GM18868 (cell line): ENCODE measurements around the gene DUSP28.

Experiments
- ATAC-seq: cut with Tn5 transposase; IDR thresholded peaks from one replicate; pipeline ENCODE4 v1.9.1; 2021; ENCODE audit warnings: mild to moderate bottlenecking, moderate library complexity; ENCODE audit not compliant: unreplicated experiment

The DUSP28 gene

GRCh38 chr2:240596491-240596931 is 36.4 kb downstream of the DUSP28 start:
- no peak for ATAC-seq

DNA sequence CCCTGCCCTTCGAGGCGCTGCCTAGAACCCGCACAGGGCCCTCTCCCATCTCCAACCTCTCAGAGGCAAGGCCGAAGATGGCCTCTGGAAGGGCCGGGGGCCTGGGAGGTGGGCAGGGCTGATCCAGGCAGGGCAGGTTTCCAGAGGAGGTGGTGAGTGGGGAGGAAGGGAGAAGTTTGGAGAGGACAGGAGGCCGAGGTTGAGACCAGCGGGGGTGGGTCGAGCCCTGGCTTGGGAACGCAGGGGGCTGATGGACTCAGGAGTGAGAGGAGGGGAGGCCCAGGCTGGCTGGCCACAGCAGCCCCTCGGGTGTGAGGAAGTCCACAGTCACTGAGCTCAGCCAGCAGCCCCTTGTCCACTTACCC is 36.9 kb downstream of the DUSP28 start:
- no peak for ATAC-seq

- no peak for ATAC-seq
Observed at GRCh38 chr2:240597419-240598181, 37.4 kb downstream of the DUSP28 start.

DNA sequence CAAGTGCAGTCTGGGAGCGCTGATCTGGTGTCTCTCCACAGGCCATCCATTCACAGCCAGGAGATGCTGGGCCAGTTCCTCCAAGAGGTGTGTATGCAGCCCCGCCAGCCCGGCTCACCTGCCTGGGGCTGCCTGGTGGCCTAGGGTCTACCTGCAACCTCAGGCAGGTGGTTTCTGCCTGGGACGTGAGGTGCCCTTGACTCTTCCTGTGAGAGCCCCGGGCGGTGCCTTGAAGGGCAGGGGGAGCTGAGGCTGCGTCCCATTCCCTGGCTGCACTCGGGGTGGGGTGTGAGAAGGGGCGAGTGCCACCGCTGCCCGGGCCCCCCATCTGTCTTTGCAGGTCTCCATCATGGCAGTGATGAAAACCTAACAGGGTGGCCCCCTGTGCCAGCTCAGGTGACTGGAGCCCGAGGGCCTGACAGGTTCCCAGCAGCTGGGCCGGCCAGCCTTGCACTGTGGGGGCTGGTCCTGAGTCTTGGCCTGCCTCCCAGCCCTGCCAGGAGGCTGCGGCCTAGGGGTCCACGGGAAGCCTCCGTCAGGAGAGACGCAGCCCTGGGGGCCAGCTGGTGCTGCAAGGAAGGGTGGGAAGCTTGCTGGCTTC is 38.3 kb downstream of the DUSP28 start:
- ATAC-seq = no peak

DNA sequence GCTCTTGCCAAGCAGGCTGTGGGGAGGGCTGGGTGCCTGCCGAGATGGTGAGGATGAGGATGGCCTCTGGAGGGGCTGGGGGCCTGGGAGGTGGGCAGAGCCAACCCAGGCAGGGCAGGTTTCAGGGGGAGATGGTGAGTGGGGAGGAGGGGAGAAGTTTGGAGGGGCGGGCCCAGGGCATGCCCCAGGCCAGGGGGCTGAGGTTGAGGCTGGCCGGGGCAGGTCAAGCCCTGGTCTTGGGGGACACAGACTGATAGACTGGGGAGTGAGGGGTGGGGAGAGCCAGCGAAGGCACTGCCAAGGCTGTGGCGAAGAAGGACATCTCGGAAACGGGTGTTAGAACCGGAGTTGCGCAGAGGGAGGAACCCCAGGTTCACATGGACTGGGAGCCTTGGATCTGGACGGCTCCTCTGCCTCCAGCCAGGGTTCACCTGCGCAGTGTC is 39.0 kb downstream of the DUSP28 start:
- ATAC-seq = no peak

DNA sequence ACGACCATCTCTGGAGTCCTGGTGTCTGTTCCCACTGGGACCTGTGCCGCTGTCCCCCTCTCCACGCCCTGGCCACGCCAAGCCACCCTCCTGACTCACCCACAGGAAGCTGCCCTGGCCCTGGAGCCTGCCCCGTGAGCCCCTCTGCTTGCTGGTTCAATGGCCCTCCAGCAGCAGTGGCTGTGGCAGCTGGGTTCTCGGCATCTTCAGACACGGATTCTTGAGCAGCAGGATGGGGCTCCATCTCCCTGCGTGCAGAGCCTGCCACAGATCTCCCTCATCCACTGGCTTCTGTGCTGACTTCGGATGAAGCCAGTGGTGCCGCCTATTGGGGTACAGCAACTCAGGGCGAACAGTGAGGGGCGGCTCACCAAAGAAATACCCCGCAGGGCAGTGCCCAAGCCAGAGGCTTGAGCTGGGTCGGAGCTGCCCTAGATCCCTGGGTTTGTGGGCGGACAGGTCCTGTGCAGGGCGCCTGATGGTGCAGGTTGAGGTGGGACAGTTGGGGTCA is 40.3 kb downstream of the DUSP28 start:
- ATAC-seq = no peak

- ATAC-seq = no peak
Observed at GRCh38 chr2:240601061-240601830, 41.1 kb downstream of the DUSP28 start.

GRCh38 chr2:240601831-240602160 is 41.6 kb downstream of the DUSP28 start:
- ATAC-seq = no peak

DNA sequence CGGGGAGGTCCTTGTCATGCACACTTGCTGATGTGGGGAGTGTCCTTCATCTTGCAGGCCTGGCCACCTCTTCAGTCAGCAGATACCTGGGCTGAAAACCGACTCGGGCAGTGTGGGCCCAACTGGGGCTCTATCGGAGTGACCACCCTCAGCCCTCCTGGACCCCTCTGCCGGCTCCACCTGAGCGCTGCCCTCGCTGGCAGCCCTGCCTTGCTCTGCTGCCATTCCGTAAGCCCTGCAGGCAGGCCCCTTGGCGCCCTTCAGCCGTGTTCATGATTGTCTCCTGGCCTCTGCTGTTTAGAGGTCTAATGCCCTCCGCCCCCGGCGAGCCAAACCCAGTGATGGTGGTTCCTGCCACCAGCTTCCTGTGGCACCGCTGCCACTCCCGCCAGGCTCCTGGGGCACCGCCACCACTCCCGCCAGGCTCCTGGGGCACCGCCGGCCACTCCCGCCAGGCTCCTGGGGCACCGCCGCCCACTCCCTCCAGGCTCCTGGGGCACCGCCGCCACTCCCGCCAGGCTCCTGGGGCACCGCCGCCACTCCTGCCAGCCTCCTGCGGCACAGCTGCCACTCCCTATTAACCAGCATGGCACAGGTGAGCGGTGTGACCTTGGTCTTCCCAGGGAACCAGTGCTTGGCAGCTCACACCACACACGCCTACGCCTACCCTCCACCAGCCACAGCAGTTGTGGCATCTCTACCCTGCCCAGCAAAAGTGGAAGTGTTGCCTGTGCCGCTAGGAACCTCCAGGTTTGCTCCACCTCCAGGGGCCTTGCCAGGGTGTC is 42.3 kb downstream of the DUSP28 start:
- no peak for ATAC-seq

- ATAC-seq = no peak
Observed at GRCh38 chr2:240603081-240603835, 43.1 kb downstream of the DUSP28 start.

DNA sequence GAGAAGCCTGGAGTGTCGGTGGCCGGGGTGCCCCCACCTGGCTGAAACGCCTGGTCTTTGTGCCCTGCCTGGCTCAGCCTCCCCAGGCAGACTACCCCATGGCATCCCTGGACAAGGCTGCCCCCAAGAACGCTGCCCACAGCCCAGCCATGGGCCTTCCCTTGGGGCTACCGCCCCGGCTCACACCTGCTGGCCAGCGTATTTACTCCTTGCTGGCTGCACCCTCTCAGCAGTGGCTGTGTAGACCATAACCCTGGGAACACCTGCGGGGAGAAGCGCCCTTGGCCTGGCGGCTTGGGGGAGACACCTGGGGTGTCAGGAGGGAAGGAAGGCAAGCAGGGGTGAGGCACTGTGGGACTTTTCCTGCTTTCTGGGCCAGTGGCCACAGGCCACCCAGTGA is 43.7 kb downstream of the DUSP28 start:
- ATAC-seq = no peak

DNA sequence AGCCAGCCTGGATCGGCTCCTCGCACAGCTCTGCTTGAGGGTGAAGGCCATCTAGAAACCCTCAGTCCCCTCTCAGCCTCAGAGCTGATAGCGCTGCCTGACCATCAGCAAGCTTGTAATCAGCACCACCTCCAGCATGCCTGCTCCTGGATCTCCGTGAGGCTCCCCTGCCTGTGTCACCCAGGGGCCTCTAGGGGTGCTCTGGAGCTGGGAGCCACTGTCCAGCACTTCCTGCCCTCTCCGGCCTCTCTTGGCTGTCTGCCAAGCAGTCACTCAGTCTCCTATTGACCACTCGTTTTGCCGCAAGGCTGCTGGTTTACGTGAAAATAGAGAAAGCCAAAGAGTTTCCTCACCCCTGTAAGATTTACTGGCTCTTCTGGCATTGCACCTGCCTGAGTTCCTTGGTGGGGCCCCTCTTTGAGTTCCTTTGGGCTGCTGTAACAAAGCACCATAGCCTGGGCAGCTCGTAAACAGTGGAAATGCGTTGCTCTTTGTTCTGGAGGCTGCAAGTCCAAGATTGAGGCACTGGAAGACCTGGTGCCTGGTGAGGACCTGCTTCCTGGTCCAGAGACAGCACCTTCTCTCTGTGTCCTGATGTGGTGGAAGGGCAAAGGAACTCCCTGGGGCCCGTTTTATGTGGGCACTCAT is 44.3 kb downstream of the DUSP28 start:
- ATAC-seq = no peak

- no peak for ATAC-seq
Observed at GRCh38 chr2:240604939-240605716, 45.0 kb downstream of the DUSP28 start.

DNA sequence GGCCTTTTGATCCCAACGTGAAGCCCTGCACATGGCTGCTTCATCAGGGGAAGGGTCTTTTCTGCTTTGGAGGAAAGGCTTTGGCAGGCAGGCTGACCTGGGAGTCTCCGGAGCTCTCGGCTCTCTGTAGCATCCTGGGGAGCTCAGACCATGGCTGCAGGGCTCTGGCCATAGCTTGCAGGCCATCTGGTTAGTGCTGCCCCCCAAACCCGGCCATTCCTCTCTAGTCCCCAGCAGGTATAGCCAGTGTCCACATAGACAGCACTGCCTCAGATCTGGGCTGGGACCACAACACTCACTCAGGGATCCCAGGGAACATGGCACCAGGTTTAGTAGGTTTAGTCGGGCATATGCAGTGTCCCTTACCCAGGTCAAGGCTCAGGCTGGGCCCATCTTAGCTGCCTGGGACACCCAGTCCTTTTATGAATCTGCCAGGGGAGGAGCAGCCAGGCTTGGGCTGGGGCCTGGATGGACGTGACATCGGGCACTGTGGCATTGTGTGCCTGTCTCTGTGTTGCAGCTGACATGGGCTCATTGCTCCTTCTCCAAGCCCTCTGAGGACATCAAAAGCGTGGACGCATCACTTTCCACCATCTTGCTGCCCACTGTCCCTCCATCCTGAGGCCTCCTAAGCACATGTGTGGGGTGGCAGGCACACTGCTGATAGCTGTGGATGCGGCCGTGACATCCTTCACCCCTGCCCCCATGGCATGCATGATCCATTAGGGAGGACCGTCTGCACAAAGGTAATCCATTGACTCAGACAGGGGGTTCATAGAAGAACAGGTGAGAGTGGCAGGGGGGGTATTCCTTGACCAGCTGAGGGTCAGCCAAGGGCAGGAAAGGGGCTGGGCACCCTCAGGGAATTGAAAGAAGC is 45.9 kb downstream of the DUSP28 start:
- no peak for ATAC-seq

GRCh38 chr2:240611601-240612210 is 51.5 kb downstream of the DUSP28 start:
- no peak for ATAC-seq
